ENCODE results near the gene ZSWIM5.
"Not testable (repeated sequence)": the region's sequence is repeated elsewhere in the genome, so short reads cannot be mapped to it uniquely, and the experiment has no call there.

Gene ZSWIM5

GRCh38 chr1:45200906-45201500 lies 5.4 kb downstream of the ZSWIM5 start:
- no peak for DNase-seq

DNA sequence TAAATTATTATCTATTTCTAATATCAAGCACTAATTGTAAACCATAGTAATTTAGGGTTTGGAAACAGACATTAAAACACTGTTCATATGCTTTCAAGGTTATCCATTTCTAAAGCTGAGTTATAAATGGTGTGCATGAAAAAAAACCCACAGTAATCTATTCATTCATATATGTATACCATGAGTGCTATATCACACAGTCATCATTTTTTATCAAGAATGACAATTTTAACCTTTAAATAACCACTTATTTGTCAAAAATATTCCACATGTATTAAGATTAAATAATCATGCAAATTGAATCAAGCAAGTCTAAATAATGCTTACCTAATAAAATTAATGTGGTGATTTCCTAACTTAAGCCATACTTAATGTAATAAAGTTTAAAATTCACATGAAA lies 6.0 kb downstream of the ZSWIM5 start:
- DNase-seq: no peak

DNA sequence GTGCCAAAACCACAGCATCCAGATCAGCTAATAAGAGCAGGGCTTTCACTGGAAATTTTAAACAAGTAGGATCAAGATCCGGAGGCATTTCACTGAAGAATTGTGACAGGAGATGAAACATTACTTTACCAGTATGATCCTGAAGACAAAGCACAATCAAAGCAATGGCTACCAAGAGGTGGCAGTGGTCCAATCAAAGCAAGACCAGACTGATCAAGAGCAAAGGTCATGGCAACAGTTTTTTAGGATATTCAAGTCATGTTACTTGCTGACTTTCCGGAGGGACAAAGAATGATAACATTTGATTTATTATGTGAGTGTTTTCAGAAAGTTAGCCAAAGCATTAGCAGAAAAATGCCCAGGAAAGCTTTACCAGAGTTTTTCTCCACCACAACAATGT lies 8.2 kb downstream of the ZSWIM5 start:
- no peak for DNase-seq

DNA sequence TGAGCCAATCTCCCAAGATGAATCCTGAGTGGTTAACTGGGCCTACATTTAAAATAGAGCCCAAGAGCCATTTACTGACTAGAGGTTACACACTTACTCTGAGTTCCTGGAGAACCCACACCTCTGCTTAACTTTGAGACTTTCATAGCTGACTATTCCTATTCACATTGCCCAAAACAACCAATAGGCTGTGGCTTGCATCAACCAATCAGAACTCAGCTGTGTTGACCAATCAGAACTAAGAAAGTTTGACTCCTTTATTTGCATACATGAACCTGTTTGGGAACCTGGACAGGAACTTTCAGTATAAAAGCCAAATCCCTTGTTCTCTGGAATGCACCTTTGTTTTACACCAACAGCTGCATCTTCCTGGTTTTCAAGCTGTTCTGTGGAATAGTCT lies 9.5 kb downstream of the ZSWIM5 start:
- DNase-seq: no peak

DNA sequence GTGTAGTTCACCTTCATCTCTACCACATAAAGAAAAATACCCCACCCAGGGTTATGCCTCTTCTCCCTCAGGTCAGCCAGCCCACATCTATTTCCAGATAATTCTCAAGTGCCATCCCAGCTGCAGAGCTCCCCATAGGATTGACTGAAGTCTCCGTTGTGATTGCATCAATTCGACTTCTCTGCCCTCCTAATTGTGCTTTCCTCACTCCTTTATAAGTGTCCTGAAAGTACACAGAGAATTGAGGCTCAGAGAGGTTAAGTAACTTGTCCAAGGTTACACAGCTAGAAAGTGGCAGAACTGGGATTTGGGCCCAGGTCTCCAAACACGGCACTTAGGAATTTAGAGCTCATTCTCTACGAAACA lies 15.0 kb downstream of the ZSWIM5 start:
- DNase-seq: no peak

DNA sequence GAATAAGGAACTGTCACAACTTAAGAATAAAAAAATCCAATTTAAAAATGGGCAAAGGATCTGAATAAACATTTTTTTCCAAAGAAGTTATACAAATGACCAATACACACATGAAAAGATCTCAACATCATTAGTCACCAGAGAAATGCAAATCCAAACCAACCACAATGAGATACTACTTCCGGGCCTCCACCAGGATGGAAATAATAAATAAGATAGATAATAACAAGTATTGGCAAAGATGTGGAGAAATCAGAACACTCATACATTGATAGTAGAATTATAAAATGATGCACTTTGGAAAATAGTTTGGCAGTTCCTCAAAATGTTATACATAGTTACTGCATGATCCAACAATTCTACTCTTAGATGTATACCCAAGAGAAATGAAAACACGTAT lies 18.7 kb downstream of the ZSWIM5 start:
- no peak for DNase-seq

DNA sequence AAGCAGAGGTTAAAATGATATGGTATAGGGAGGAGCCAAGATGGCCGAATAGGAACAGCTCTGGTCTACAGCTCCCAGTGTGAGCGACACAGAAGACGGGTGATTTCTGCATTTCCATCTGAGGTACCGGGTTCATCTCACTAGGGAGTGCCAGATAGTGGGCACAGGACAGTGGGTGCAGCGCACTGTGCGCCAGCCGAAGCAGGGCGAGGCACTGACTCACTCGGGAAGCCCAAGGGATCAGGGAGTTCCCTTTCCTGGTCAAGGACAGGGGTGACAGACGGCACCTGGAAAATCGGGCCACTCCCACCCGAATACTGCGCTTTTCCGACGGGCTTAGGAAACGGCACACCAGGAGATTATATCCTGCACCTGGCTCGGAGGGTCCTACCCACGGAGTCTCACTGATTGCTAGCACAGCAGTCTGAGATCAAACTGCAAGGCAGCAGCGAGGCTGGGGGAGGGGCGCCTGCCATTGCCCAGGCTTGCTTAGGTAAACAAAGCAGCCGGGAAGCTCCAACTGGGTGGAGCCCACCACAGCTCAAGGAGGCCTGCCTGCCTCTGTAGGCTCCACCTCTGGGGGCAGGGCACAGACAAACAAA lies 26.4 kb downstream of the ZSWIM5 start:
- DNase-seq: not testable (repeated sequence)

DNA sequence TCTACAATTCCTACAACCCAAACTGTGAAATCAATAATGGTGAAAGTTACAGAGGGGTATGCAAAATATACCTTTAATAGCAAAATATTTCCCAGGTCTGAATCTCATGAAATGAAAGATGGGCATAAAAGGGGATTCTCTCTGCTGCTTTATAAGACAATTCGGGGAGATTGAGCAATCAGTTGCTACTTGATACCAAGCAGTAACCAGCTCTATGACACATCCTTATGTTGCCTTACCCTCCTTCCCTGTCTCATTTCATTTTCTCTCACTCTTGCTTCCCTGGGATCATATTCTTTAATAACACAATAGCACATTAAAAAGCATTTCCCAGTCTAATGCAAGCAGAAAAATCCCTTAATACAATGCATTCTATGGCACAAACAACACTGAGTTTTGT lies 29.0 kb downstream of the ZSWIM5 start:
- no peak for DNase-seq

DNA sequence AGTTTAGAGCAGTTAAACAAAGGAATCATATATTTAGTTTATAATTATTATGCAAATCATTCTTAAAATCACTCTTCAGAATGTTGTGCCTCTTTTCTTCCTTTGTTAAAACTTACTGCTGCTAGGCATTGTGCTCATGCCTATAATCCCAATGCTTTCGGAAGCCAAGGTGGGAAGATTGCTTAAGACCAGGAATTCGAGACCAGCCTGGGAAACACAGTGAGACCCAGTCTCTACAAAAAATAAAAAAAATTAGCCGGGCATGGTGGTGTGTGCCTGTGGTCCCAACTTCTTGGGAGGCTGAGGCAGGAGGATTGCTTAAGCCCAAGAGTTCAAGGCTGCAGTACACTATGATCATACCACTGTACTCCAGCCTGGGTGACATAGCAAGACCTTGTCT lies 33.6 kb downstream of the ZSWIM5 start:
- DNase-seq: no peak

GRCh38 chr1:45172005-45172404 lies 34.4 kb downstream of the ZSWIM5 start:
- no peak for DNase-seq

DNA sequence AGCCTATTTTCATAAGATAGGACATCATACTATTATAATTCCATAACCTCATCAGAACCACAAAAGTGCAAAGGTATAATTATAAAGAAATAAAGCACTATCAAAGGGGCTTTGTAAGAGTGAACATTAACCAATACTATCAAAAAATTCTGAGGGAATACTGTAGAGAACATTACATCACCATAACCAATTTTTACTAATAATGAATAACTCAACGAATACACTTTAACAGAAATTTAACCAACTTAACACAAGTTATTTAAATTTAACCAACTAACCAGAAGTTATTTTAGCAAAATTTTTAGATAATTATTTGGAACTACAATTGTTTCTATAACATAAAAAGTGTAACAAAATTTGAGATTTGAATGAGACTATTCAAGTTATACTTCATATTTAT lies 34.8 kb downstream of the ZSWIM5 start:
- no peak for DNase-seq

DNA sequence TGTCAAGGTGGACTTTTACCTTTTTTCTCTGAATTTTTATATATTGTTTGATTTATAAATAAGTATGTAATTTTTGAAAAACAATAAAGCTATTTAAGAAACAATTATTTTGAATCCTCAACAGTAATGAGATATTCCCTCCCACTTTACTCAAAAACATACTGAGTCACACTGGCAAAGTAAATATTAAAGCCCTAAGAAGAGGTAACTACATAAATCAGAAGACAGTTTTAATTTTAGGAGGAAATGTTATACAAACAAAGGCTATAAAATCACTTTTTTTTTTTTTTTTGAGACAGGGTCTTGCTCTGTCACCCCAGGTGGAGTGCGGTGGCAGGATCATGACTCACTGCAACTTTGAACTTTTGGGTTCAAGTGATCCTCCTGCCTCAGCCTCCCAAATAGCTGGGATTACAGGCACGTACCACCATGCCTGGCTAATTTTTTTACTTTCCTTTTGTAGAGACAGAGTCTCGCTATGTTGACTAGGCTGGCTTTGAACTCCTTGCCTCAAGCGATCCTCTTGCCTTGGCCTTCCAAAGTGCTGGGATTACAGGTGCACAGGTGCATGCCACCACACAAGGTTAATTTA lies 36.2 kb downstream of the ZSWIM5 start:
- DNase-seq: no peak

- not testable (repeated sequence) for DNase-seq
These were observed 38.5 kb downstream of the ZSWIM5 start for GRCh38 chr1:45167947-45168346.

GRCh38 chr1:45164307-45164706 lies 42.1 kb downstream of the ZSWIM5 start:
- not testable (repeated sequence) for DNase-seq

DNA sequence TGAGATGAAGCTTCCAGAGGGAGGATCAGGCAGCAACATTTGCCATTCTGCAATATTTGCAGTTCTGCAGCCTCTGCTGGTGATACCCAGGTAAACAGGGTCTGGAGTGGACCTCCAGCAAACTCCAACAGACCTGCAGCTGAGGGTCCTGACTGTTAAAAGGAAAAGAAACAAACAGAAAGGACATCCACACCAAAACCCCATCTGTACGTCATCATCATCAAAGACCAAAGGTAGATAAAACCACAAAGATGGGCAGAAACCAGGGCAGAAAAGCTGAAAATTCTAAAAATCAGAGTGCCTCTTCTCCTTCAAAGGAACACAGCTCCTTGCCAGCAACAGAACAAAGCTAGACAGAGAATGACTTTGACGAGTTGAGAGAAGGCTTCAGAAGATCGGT lies 43.3 kb downstream of the ZSWIM5 start:
- peak; percentile 6 for DNase-seq

DNA sequence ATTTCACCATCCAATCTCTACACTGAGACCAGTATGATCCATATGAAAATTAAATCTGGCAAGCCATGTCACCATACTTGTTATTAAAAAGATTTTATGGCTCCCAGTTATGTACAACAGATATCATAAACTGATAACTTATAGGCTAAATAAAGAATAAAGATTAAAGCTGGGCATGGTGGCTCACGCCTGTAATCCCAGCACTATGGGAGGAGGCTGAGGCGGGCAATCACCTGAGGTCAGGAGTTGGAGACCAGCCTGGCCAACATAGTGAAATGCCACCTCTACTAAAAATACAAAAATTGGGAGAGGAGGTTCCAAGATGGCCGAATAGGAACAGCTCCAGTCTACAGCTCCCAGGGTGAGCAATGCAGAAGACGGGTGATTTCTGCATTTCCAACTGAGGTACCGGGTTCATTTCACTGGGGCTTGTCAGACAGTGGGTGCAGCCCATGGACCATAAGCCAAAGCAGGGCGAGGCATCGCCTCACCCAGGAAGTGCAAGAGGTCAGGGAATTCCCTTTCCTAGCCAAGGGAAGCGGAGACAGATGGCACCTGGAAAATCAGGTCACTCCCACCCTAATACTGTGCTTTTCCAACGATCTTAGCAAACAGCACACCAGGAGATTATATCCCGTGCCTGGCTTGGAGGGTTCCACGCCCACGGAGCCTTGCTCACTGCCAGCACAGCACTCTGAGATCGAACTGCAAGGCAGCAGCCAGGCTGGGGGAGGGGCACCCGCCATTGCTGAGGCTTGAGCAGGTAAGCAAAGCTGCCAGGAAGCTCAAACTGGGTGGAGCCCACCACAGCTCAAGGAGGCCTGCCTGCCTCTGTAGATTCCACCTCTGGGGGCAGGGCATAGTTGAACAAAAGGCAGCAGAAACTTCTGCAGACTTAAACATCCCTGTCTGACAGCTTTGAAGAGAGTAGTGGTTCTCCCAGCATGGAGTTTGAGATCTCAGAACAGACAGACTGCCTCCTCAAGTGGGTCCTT lies 44.1 kb downstream of the ZSWIM5 start:
- peak; percentile 24 for DNase-seq

GRCh38 chr1:45155957-45156356 lies 50.4 kb downstream of the ZSWIM5 start:
- DNase-seq: no peak

GRCh38 chr1:45155423-45155822 lies 51.0 kb downstream of the ZSWIM5 start:
- no peak for DNase-seq

- DNase-seq: no peak
These were observed 54.3 kb downstream of the ZSWIM5 start for GRCh38 chr1:45152126-45152525.

GRCh38 chr1:45148209-45148825 lies 58.1 kb downstream of the ZSWIM5 start:
- DNase-seq: no peak

DNA sequence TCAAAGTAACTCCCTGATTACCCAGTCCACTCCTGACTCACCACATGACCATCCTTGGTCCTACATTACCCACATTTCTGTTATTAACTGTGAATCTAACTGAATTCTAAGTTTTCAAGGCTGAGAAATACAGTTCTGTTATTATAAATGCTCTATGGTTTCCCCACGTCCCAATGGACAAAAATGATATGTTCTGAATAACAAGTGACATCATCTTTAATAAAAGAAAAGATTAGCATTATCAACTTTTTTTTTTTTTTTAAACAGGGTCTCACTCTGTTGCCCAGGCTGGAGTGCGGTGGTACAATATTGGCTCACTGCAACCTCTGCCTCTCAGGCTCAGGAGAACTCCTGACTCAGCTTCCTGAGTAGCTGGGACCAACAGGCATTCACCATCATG lies 59.6 kb downstream of the ZSWIM5 start:
- no peak for DNase-seq

DNA sequence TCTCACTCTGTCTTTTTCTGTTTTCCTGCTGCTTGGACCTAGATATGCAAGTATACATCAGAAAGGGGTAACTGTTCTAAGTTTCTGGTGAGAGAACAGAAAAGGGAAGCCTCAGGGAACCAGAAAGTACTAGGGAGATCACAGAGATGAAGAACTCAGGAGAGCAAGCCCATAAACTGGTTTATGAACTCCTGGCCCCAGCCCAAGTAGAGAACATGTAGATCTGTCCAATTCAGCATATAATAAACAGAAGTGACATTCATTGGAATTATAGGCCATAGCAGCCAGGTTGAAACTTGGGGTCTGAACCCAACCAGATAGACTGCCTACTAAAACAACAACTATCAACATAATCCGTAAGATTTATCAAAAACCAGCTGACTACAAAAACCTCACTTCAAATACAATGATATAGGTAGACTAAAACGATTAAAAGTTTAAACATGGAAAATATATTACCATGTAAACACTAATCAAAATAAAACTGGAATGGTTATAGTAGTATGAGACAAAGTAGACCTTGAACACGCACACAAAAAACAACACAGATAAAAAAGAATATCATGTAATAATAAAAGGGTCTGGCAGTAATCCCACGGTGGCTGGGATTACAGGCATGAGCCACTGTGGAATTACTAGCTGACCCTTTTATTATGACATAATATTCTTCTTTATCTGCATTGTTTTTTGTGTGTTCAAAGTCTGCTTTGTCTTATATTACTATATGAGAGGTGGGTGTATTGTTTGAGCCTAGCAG lies 65.0 kb downstream of the ZSWIM5 start:
- DNase-seq: no peak
